Measurements from ENCODE around the gene SEC14L3.

DNA sequence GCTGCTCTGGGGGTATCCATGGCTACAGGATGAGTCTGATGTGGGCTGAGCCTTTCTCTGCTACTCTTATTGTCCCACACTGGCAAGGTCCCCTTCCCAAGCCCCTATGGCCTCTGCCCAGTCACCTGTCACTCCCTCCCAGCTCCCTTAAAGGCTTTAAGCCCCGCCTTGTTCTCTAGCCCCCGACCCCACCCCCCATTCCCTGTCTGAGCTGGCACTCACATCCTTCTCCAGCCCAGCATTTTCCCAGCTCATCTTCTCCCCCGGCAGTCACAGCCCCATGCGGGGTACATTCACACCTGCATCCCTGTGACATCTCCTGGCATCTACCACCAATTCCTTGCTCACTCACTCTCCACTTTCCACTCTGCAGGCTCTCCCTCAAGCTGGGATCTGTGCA lies 41.9 kb downstream of the SEC14L3 start:
- TF ChIP-seq, protein P1, sequence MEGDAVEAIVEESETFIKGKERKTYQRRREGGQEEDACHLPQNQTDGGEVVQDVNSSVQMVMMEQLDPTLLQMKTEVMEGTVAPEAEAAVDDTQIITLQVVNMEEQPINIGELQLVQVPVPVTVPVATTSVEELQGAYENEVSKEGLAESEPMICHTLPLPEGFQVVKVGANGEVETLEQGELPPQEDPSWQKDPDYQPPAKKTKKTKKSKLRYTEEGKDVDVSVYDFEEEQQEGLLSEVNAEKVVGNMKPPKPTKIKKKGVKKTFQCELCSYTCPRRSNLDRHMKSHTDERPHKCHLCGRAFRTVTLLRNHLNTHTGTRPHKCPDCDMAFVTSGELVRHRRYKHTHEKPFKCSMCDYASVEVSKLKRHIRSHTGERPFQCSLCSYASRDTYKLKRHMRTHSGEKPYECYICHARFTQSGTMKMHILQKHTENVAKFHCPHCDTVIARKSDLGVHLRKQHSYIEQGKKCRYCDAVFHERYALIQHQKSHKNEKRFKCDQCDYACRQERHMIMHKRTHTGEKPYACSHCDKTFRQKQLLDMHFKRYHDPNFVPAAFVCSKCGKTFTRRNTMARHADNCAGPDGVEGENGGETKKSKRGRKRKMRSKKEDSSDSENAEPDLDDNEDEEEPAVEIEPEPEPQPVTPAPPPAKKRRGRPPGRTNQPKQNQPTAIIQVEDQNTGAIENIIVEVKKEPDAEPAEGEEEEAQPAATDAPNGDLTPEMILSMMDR (IDR thresholded peaks at IDR 0.05; ENCODE audit: poor library complexity): no peak
- TF ChIP-seq EZH2phosphoT487 (IDR thresholded peaks at IDR 0.05; ENCODE audit: low read depth, severe bottlenecking, unreplicated experiment) (no peak), EZH2 (IDR thresholded peaks at IDR 0.05; ENCODE audit: borderline replicate concordance) (no peak)
